Activated naive CD8-positive, alpha-beta T cell treated with anti-CD3 and anti-CD28 coated beads, Interleukin-2, amount 10 ng/mL, durations not matched to agents 7 days and 5 days (primary cell): ENCODE measurements around the gene SPDEF. TPM values are rescaled to one million over a fixed set of nuclear protein-coding genes. Genes with fewer than 3 reads are reported as not detected.

ENCODE experiments used
- ATAC-seq: fragments of 150-1000 bp; cut with Tn5 transposase; one replicate; pipeline ENCODE4 v1.10.0; 2021; ENCODE audit warnings: low read depth, moderate library complexity
- POLR2A ChIA-PET: fragments of 350-600 bp; sonication (Branson Sonifier 250); formaldehyde crosslinking; loops from one replicate; lab custom pipeline; 2021; ENCODE audit warnings: antibody characterized with exemption; lab: Charles Lee
- DNase-seq: peaks from one replicate; pipeline ENCODE4 v3.0.0; 2021
- H3K27ac Mint-ChIP-seq: one replicate; pipeline ENCODE4 v1.8.0; 2022; ENCODE audit warnings: mild to moderate bottlenecking, mixed read lengths
- H3K27me3 Mint-ChIP-seq: one replicate; pipeline ENCODE4 v1.8.0; 2022; ENCODE audit warnings: mild to moderate bottlenecking, moderate library complexity, mixed read lengths
- H3K36me3 Mint-ChIP-seq: one replicate; pipeline ENCODE4 v1.8.0; 2021; ENCODE audit warnings: mild to moderate bottlenecking, mixed read lengths
- H3K4me1 Mint-ChIP-seq: one replicate; pipeline ENCODE4 v1.8.0; 2021; ENCODE audit warnings: mixed read lengths
- H3K4me3 Mint-ChIP-seq: one replicate; pipeline ENCODE4 v1.8.0; 2022; ENCODE audit warnings: mild to moderate bottlenecking, moderate library complexity, mixed read lengths
- H3K9me3 Mint-ChIP-seq: one replicate; pipeline ENCODE4 v1.8.0; 2021; ENCODE audit warnings: mixed read lengths
- total RNA-seq, 2 experiments: library from RNA; stranded (reverse); gene quantifications; one replicate each; pipeline ENCODE4 v1.2.3, GENCODE V29; 2021

SPDEF gene
- total RNA-seq, 2 experiments from 2014 or later = not detected

GRCh38 chr6:34553750-34554149 lies 2.4 kb downstream of the SPDEF start:
- no peaks in the 10 kb centered on the region for H3K9me3 Mint-ChIP-seq
- no peaks in the 10 kb centered on the region for H3K36me3 Mint-ChIP-seq
- peak overlapping the region; percentile 51 for H3K27ac Mint-ChIP-seq
- no peak overlapping the region for H3K4me3 Mint-ChIP-seq
- H3K4me1 Mint-ChIP-seq = peaks cover 12% of the 10 kb centered on the region
- H3K27me3 Mint-ChIP-seq = peaks cover 4% of the 10 kb centered on the region
- POLR2A ChIA-PET = no interaction called here
- ATAC-seq (no peak), DNase-seq (no peak)

- no peak for DNase-seq
- Mint-ChIP-seq H3K27ac (no peak overlapping the region), H3K4me3 (no peak overlapping the region), H3K9me3 (no peaks in the 10 kb centered on the region), H3K36me3 (no peaks in the 10 kb centered on the region), H3K27me3 (peaks cover 6% of the 10 kb centered on the region), H3K4me1 (peaks cover 12% of the 10 kb centered on the region)
- POLR2A ChIA-PET = no interaction called here
- no peak for ATAC-seq
Measured at GRCh38 chr6:34553146-34553545, 3.0 kb downstream of the SPDEF start.

- Mint-ChIP-seq H3K27me3 (peaks cover 6% of the 10 kb centered on the region), H3K4me1 (peaks cover 12% of the 10 kb centered on the region), H3K36me3 (no peaks in the 10 kb centered on the region), H3K27ac (no peak overlapping the region), H3K9me3 (no peaks in the 10 kb centered on the region), H3K4me3 (no peak overlapping the region)
- POLR2A ChIA-PET = no interaction called here
- ATAC-seq = no peak
- no peak for DNase-seq
Measured at GRCh38 chr6:34552620-34553019, 3.5 kb downstream of the SPDEF start.

- POLR2A ChIA-PET = no interaction called here
- no peak for ATAC-seq
- H3K9me3 Mint-ChIP-seq = no peaks in the 10 kb centered on the region
- no peak for DNase-seq
- peaks cover 6% of the 10 kb centered on the region for H3K27me3 Mint-ChIP-seq
- no peak overlapping the region for H3K4me3 Mint-ChIP-seq
- H3K4me1 Mint-ChIP-seq = peaks cover 12% of the 10 kb centered on the region
- no peak overlapping the region for H3K27ac Mint-ChIP-seq
- no peaks in the 10 kb centered on the region for H3K36me3 Mint-ChIP-seq
Measured at GRCh38 chr6:34551720-34552119, 4.4 kb downstream of the SPDEF start.

GRCh38 chr6:34549804-34550202 lies 6.3 kb downstream of the SPDEF start:
- Mint-ChIP-seq H3K27me3 (peaks cover 5% of the 10 kb centered on the region), H3K4me3 (no peak overlapping the region), H3K4me1 (peaks cover 8% of the 10 kb centered on the region), H3K9me3 (no peaks in the 10 kb centered on the region), H3K27ac (no peak overlapping the region), H3K36me3 (no peaks in the 10 kb centered on the region)
- no peak for DNase-seq
- POLR2A ChIA-PET = no interaction called here
- ATAC-seq = no peak

- H3K27ac Mint-ChIP-seq = no peak overlapping the region
- POLR2A ChIA-PET = no interaction called here
Measured at GRCh38 chr6:34549026-34549803, 6.9 kb downstream of the SPDEF start.

GRCh38 chr6:34547701-34548644 lies 8.2 kb downstream of the SPDEF start:
- POLR2A ChIA-PET = no interaction called here
- Mint-ChIP-seq H3K4me1 (no peaks in the 10 kb centered on the region), H3K27me3 (peaks cover 2% of the 10 kb centered on the region), H3K4me3 (no peak overlapping the region), H3K36me3 (no peaks in the 10 kb centered on the region), H3K27ac (no peak overlapping the region), H3K9me3 (no peaks in the 10 kb centered on the region)
- no peak for DNase-seq
- ATAC-seq = no peak

More at GRCh38 chr6:34549026-34549803, 6.9 kb downstream of the SPDEF start:
- ATAC-seq (no peak), DNase-seq (no peak)
- peaks cover 6% of the 10 kb centered on the region for H3K4me1 Mint-ChIP-seq
- no peak overlapping the region for H3K4me3 Mint-ChIP-seq
- H3K36me3 Mint-ChIP-seq = no peaks in the 10 kb centered on the region
- H3K27me3 Mint-ChIP-seq = peaks cover 5% of the 10 kb centered on the region
- no peaks in the 10 kb centered on the region for H3K9me3 Mint-ChIP-seq

GRCh38 chr6:34546551-34547321 lies 9.4 kb downstream of the SPDEF start:
- ATAC-seq (no peak), DNase-seq (no peak)
- Mint-ChIP-seq H3K9me3 (no peaks in the 10 kb centered on the region), H3K27ac (no peak overlapping the region), H3K4me3 (no peak overlapping the region), H3K27me3 (peaks cover 2% of the 10 kb centered on the region), H3K4me1 (no peaks in the 10 kb centered on the region), H3K36me3 (no peaks in the 10 kb centered on the region)
- POLR2A ChIA-PET = no interaction called here

- no peak for ATAC-seq
- Mint-ChIP-seq H3K4me1 (no peaks in the 10 kb centered on the region), H3K27ac (no peak overlapping the region)
Measured at GRCh38 chr6:34544776-34545471, 11.2 kb downstream of the SPDEF start.

GRCh38 chr6:34544052-34544604 lies 12.0 kb downstream of the SPDEF start:
- POLR2A ChIA-PET = no interaction called here
- peaks cover 2% of the 10 kb centered on the region for H3K27me3 Mint-ChIP-seq
- H3K27ac Mint-ChIP-seq = no peak overlapping the region
- H3K4me1 Mint-ChIP-seq = no peaks in the 10 kb centered on the region
- no peaks in the 10 kb centered on the region for H3K36me3 Mint-ChIP-seq
- no peaks in the 10 kb centered on the region for H3K9me3 Mint-ChIP-seq
- no peak overlapping the region for H3K4me3 Mint-ChIP-seq
- DNase-seq (no peak), ATAC-seq (no peak)

More at GRCh38 chr6:34544776-34545471, 11.2 kb downstream of the SPDEF start:
- Mint-ChIP-seq H3K27me3 (peaks cover 2% of the 10 kb centered on the region), H3K4me3 (no peak overlapping the region), H3K9me3 (no peaks in the 10 kb centered on the region), H3K36me3 (no peaks in the 10 kb centered on the region)
- POLR2A ChIA-PET = no interaction called here
- no peak for DNase-seq

- H3K27ac Mint-ChIP-seq = no peak overlapping the region
- no peaks in the 10 kb centered on the region for H3K36me3 Mint-ChIP-seq
- POLR2A ChIA-PET = no interaction called here
- H3K9me3 Mint-ChIP-seq = no peaks in the 10 kb centered on the region
- DNase-seq (no peak), ATAC-seq (no peak)
- H3K4me1 Mint-ChIP-seq = no peaks in the 10 kb centered on the region
- peaks cover 2% of the 10 kb centered on the region for H3K27me3 Mint-ChIP-seq
- H3K4me3 Mint-ChIP-seq = no peak overlapping the region
Measured at GRCh38 chr6:34543421-34543820, 12.7 kb downstream of the SPDEF start.

- Mint-ChIP-seq H3K4me1 (no peaks in the 10 kb centered on the region), H3K9me3 (no peaks in the 10 kb centered on the region), H3K27ac (no peak overlapping the region), H3K36me3 (no peaks in the 10 kb centered on the region), H3K4me3 (no peak overlapping the region), H3K27me3 (no peaks in the 10 kb centered on the region)
- no peak for ATAC-seq
- POLR2A ChIA-PET = no interaction called here
- no peak for DNase-seq
Measured at GRCh38 chr6:34540841-34541240, 15.3 kb downstream of the SPDEF start.
